ENCODE results near the gene HRH4. TPM values are rescaled to one million over a fixed set of nuclear protein-coding genes. Genes with fewer than 3 reads are reported as not detected.

Gene HRH4
- total RNA-seq, 2 experiments from 2014 or later = not detected

DNA sequence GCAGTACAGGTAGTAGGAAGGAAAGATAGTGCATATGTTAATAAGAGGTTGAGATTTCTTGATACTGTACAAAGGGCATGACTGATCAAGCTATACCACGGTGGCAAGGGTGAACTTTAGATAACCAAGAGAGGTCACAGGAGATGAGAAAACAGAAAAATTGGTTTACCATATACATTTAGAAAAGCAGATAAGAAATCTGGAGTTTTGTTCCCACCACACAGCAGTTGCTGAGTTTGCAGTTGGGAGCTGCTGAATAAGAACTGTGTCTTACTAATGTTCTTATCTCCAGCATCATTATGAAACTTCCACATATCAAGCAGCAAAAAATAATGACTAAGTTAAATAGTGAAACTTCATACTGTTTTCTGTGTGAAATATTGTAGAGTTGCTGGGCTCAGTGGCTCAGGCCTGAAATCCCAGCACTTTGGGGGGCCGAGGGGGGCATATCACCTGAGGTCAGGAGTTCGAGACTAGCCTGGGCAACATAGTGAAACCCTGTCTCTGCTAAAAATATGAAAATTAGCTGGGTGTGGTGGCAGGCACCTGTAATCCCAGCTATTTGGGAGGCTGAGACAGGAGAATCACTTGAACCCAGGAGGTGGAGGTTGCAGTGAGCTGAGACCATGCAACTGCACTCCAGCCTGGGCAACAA lies 46.0 kb upstream of the HRH4 start:
- Histone ChIP-seq H3K9me2 (ENCODE audit: insufficient read depth, low read length) (no peaks in the 10 kb centered on the region), H2AFZ (ENCODE audit: low read length) (no peak overlapping the region), H3K4me2 (ENCODE audit: low read length) (no peak overlapping the region), H3K4me3 (ENCODE audit: low read depth, low read length, poor library complexity, severe bottlenecking) (no peak overlapping the region), H3K36me3 (ENCODE audit: insufficient read depth, low read length) (no peaks in the 10 kb centered on the region), H4K20me1 (ENCODE audit: insufficient read depth, low read length) (no peaks in the 10 kb centered on the region), H3K4me1 (ENCODE audit: insufficient read depth, low read length, poor library complexity, severe bottlenecking) (no peaks in the 10 kb centered on the region), H3K27ac (ENCODE audit: low read depth, low read length, poor library complexity, severe bottlenecking) (no peak overlapping the region), H3K79me2 (ENCODE audit: insufficient read depth, low read depth, low read length) (no peaks in the 10 kb centered on the region), H3K9me3 (ENCODE audit: low read length) (no peaks in the 10 kb centered on the region)
- TF ChIP-seq, protein P1, sequence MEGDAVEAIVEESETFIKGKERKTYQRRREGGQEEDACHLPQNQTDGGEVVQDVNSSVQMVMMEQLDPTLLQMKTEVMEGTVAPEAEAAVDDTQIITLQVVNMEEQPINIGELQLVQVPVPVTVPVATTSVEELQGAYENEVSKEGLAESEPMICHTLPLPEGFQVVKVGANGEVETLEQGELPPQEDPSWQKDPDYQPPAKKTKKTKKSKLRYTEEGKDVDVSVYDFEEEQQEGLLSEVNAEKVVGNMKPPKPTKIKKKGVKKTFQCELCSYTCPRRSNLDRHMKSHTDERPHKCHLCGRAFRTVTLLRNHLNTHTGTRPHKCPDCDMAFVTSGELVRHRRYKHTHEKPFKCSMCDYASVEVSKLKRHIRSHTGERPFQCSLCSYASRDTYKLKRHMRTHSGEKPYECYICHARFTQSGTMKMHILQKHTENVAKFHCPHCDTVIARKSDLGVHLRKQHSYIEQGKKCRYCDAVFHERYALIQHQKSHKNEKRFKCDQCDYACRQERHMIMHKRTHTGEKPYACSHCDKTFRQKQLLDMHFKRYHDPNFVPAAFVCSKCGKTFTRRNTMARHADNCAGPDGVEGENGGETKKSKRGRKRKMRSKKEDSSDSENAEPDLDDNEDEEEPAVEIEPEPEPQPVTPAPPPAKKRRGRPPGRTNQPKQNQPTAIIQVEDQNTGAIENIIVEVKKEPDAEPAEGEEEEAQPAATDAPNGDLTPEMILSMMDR (conservative IDR thresholded peaks at IDR 0.05; ENCODE audit: low read length) = no peak
- no peak for TF ChIP-seq EZH2phosphoT487 (IDR thresholded peaks at IDR 0.05; ENCODE audit: borderline replicate concordance, low read depth, low read length)
- no peak for DNase-seq (ENCODE audit: low spot score)
- BruUV-seq (replicated peaks) = no TSS peak
- intact Hi-C loops (cut with micrococcal nuclease; ENCODE audit: unreplicated experiment) = no loop called here
- ChIA-PET CTCF (ENCODE audit: unreplicated experiment) (interaction anchor here (0.5 kb wide), 1 partner anchor 16 kb away, joined by 5 read pairs; no protein-coding TSS in a partner anchor), POLR2A (no interaction called here)

DNA sequence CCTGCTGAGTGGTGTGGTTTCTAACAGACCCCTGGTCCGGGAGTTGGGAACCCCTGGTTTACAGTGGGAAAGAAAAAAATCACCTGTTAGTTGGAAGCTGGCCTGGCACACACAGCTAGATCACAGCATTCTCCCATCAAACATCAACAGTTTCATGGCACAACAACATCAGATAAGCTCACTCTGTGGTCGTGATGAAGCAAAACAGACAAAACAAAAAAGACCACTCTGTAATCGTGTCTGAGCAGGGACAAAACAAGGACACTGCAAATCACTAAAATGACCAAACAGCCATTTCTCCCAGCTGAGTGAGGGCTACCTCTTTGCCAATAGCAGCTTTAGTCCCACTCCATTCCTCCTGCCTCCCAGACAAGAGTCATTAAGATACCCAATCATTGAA lies 43.0 kb upstream of the HRH4 start:
- Histone ChIP-seq H3K9me2 (ENCODE audit: insufficient read depth, low read length) (no peaks in the 10 kb centered on the region), H3K27ac (ENCODE audit: low read depth, low read length, poor library complexity, severe bottlenecking) (no peak overlapping the region), H4K20me1 (ENCODE audit: insufficient read depth, low read length) (no peaks in the 10 kb centered on the region), H3K9me3 (ENCODE audit: low read length) (no peaks in the 10 kb centered on the region), H3K4me3 (ENCODE audit: low read depth, low read length, poor library complexity, severe bottlenecking) (no peak overlapping the region), H3K4me2 (ENCODE audit: low read length) (no peak overlapping the region), H3K79me2 (ENCODE audit: insufficient read depth, low read depth, low read length) (no peaks in the 10 kb centered on the region), H3K36me3 (ENCODE audit: insufficient read depth, low read length) (no peaks in the 10 kb centered on the region), H3K4me1 (ENCODE audit: insufficient read depth, low read length, poor library complexity, severe bottlenecking) (no peaks in the 10 kb centered on the region), H2AFZ (ENCODE audit: low read length) (no peak overlapping the region)
- intact Hi-C loops (cut with micrococcal nuclease; ENCODE audit: unreplicated experiment) = no loop called here
- CTCF ChIA-PET (ENCODE audit: unreplicated experiment) = no interaction called here
- POLR2A ChIA-PET = no interaction called here
- no peak for DNase-seq (ENCODE audit: low spot score)
- BruUV-seq (replicated peaks) = no TSS peak
- TF ChIP-seq, protein P1 (conservative IDR thresholded peaks at IDR 0.05; ENCODE audit: low read length) = no peak
- no peak for TF ChIP-seq EZH2phosphoT487 (IDR thresholded peaks at IDR 0.05; ENCODE audit: borderline replicate concordance, low read depth, low read length)

GRCh38 chr18:24420551-24420950 lies 39.9 kb upstream of the HRH4 start:
- POLR2A ChIA-PET = interaction anchor here (0.6 kb wide), 1 partner anchor 716 kb away, joined by 4 read pairs; no protein-coding TSS in a partner anchor
- Histone ChIP-seq H3K9me2 (ENCODE audit: insufficient read depth, low read length) (no peaks in the 10 kb centered on the region), H3K4me1 (ENCODE audit: insufficient read depth, low read length, poor library complexity, severe bottlenecking) (no peaks in the 10 kb centered on the region), H3K9me3 (ENCODE audit: low read length) (no peaks in the 10 kb centered on the region), H3K36me3 (ENCODE audit: insufficient read depth, low read length) (no peaks in the 10 kb centered on the region), H3K27ac (ENCODE audit: low read depth, low read length, poor library complexity, severe bottlenecking) (no peak overlapping the region), H3K4me3 (ENCODE audit: low read depth, low read length, poor library complexity, severe bottlenecking) (no peak overlapping the region), H3K79me2 (ENCODE audit: insufficient read depth, low read depth, low read length) (no peaks in the 10 kb centered on the region), H3K4me2 (ENCODE audit: low read length) (no peak overlapping the region), H2AFZ (ENCODE audit: low read length) (no peak overlapping the region), H4K20me1 (ENCODE audit: insufficient read depth, low read length) (no peaks in the 10 kb centered on the region)
- TF ChIP-seq, protein P1 (conservative IDR thresholded peaks at IDR 0.05; ENCODE audit: low read length) = no peak
- no peak for TF ChIP-seq EZH2phosphoT487 (IDR thresholded peaks at IDR 0.05; ENCODE audit: borderline replicate concordance, low read depth, low read length)
- intact Hi-C loops (cut with micrococcal nuclease; ENCODE audit: unreplicated experiment) = no loop called here
- DNase-seq (ENCODE audit: low spot score) = no peak
- CTCF ChIA-PET (ENCODE audit: unreplicated experiment) = no interaction called here
- no TSS peak for BruUV-seq (replicated peaks)

All from OCI-LY7 (cell line).